SK-N-MC (cell line): ENCODE measurements around the gene KCNC4.

Experiments used
- EZH2 ChIP-seq: fragments of 200-600 bp; sonication (generic); IDR thresholded peaks from one replicate; pipeline ENCODE4 v1.6.1; 2017; ENCODE audit warnings: antibody characterized with exemption
- FOXP2 ChIP-seq: optimal IDR thresholded peaks from 2 replicates; pipeline ENCODE3; 2011; ENCODE audit warnings: mild to moderate bottlenecking, moderate library complexity; ENCODE audit not compliant: insufficient read depth; ENCODE audit errors: extremely low read length, control extremely low read depth
- POLR2AphosphoS5 ChIP-seq: IDR thresholded peaks from 2 replicates; pipeline ENCODE4 v1.6.1; 2012; ENCODE audit warnings: mild to moderate bottlenecking, low read depth, low read length, borderline replicate concordance

DNA sequence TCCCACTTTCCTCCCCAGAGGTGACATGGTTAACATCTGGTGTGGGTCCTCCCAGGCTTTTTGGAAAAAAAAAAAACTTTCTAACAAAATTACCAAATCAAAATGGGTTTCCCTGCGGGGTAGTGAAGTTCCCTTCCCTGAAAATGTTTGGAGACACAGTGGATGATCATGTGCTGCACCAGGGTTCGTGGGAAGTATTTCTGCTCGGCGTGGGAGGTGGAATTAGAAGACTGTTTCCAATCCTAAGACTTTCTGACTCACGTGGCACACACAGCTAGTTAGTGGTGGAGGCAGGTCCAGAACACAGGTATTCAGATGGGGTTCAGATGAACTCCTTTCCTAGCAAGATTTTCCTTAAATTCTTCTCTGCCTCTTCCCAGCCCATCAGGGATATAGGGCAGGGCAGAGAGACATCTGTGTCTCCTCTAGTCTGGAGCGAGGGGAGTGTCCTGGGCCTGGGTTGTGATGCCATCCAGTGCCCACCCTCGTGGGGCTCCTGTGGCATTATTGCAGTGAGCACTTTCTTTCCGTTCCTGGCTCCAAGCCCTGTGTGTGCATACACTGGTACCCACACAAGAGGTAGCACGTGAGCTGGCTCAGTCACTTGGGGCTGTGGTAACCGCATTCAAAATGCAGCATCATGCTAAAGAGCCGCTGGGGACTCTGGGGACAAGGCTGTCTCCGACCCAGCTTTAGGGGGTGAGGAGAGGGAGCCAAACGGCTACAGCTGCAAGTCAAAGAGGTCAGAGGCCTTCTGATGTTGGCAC is 27.5 kb downstream of the KCNC4 start:
- TF ChIP-seq POLR2AphosphoS5 = no peak
- TF ChIP-seq EZH2 = no peak
- TF ChIP-seq FOXP2 = no peak
